Neuronal stem cell (in vitro differentiated cells): Measurements from ENCODE around the gene APLP2.

ENCODE experiments used
- DNase-seq: peaks from one replicate; pipeline ENCODE4 v3.0.0-alpha.2; 2013; ENCODE audit warnings: low spot score
- H2AFZ ChIP-seq: one replicate; pipeline ENCODE4 v1.6.1; 2013; ENCODE audit warnings: mild to moderate bottlenecking, low read length, inconsistent platforms
- H2AK5ac ChIP-seq: 2 replicates; pipeline ENCODE4 v1.6.1; 2013; ENCODE audit warnings: low read depth, mild to moderate bottlenecking, inconsistent platforms, low read length, moderate library complexity, mixed read lengths
- H2BK120ac ChIP-seq: 2 replicates; pipeline ENCODE4 v1.6.1; 2013; ENCODE audit warnings: low read depth, mild to moderate bottlenecking, inconsistent platforms, low read length, moderate library complexity, mixed read lengths
- H2BK12ac ChIP-seq: one replicate; pipeline ENCODE4 v1.6.1; 2013; ENCODE audit warnings: low read length, inconsistent platforms
- H2BK15ac ChIP-seq: 2 replicates; pipeline ENCODE4 v1.6.1; 2013; ENCODE audit warnings: mild to moderate bottlenecking, low read length, inconsistent platforms, mixed read lengths
- H2BK5ac ChIP-seq: one replicate; pipeline ENCODE4 v1.6.1; 2013; ENCODE audit warnings: inconsistent platforms, mild to moderate bottlenecking, low read length, moderate library complexity
- H3K14ac ChIP-seq: one replicate; pipeline ENCODE4 v1.6.1; 2013; ENCODE audit warnings: low read length, inconsistent platforms
- H3K18ac ChIP-seq: 2 replicates; pipeline ENCODE4 v1.6.1; 2013; ENCODE audit warnings: low read length, inconsistent platforms
- H3K23ac ChIP-seq: 2 replicates; pipeline ENCODE4 v1.6.1; 2013; ENCODE audit warnings: low read depth, mild to moderate bottlenecking, mixed read lengths, low read length, inconsistent platforms; ENCODE audit not compliant: poor library complexity
- H3K27ac ChIP-seq: replicated peaks from 3 replicates; pipeline ENCODE4 v1.5.1; 2013; ENCODE audit warnings: low read length, inconsistent platforms
- H3K27me3 ChIP-seq, 3 experiments: 2 replicates each; pipeline ENCODE4 v1.6.1; 2013; ENCODE audit warnings: low read length in 3 of 3, mild to moderate bottlenecking in 2 of 3, inconsistent platforms in 1 of 3, low read depth in 1 of 3, mixed read lengths in 1 of 3, moderate library complexity in 1 of 3; ENCODE audit not compliant: control insufficient read depth in 3 of 3, insufficient read depth in 3 of 3
- H3K36me3 ChIP-seq, 2 donors: replicated peaks in 1 of 2; 2 replicates each; pipeline ENCODE4 v1.6.1; 2013; ENCODE audit warnings: low read length in 2 of 2; ENCODE audit not compliant: control insufficient read depth in 2 of 2, insufficient read depth in 2 of 2
- H3K4ac ChIP-seq: 2 replicates; pipeline ENCODE4 v1.6.1; 2013; ENCODE audit warnings: inconsistent platforms, mild to moderate bottlenecking, low read length, moderate library complexity
- H3K4me1 ChIP-seq, 2 donors: 1 replicate in 1 of 2; 2 replicates in 1 of 2; pipeline ENCODE4 v1.6.1; 2013; ENCODE audit warnings: low read length in 2 of 2, low read depth in 1 of 2; ENCODE audit not compliant: control insufficient read depth in 2 of 2, insufficient read depth in 1 of 2
- H3K4me2 ChIP-seq: one replicate; pipeline ENCODE4 v1.6.1; 2013; ENCODE audit warnings: mild to moderate bottlenecking, low read length, inconsistent platforms; ENCODE audit not compliant: insufficient read depth, poor library complexity, severe bottlenecking
- H3K4me3 ChIP-seq, 2 donors: 2 replicates each; pipeline ENCODE4 v1.5.1; 2013; ENCODE audit warnings: low read length in 2 of 2, mild to moderate bottlenecking in 2 of 2, inconsistent platforms in 1 of 2, moderate library complexity in 1 of 2
- H3K79me1 ChIP-seq: one replicate; pipeline ENCODE4 v1.6.1; 2013; ENCODE audit warnings: low read depth, mild to moderate bottlenecking, inconsistent platforms, low read length, moderate library complexity
- H3K9ac ChIP-seq: one replicate; pipeline ENCODE4 v1.6.1; 2013; ENCODE audit warnings: mild to moderate bottlenecking, low read depth, low read length, inconsistent platforms; ENCODE audit not compliant: poor library complexity
- H3K9me3 ChIP-seq, 2 donors: replicated peaks in 1 of 2; 2 replicates each; pipeline versions ENCODE3 to v1.6.1; 2013; ENCODE audit warnings: low read length in 2 of 2, mild to moderate bottlenecking in 2 of 2, inconsistent platforms in 1 of 2, low read depth in 1 of 2, mixed read lengths in 1 of 2, moderate library complexity in 1 of 2; ENCODE audit not compliant: control insufficient read depth in 2 of 2, insufficient read depth in 1 of 2
- H4K8ac ChIP-seq: one replicate; pipeline ENCODE4 v1.6.1; 2013; ENCODE audit warnings: low read depth, mild to moderate bottlenecking, inconsistent platforms, low read length, moderate library complexity
- H4K91ac ChIP-seq: one replicate; pipeline ENCODE4 v1.6.1; 2013; ENCODE audit warnings: low read length, low read depth, mild to moderate bottlenecking, inconsistent platforms; ENCODE audit not compliant: poor library complexity
- WGBS, 2 donors: extraction: QIAGEN DNeasy Blood & Tissue Kit; methylation state at CpG; one replicate each; pipeline ENCODE4 v1.1.7; 2013; ENCODE audit warnings: missing lambda C conversion rate in 2 of 2, mixed read lengths in 1 of 2; ENCODE audit not compliant: insufficient read length in 2 of 2, insufficient replicate concordance in 1 of 2; ENCODE audit errors: extremely low coverage in 2 of 2; 5-methylcytosine and 5-hydroxymethylcytosine counted together

Gene APLP2

DNA sequence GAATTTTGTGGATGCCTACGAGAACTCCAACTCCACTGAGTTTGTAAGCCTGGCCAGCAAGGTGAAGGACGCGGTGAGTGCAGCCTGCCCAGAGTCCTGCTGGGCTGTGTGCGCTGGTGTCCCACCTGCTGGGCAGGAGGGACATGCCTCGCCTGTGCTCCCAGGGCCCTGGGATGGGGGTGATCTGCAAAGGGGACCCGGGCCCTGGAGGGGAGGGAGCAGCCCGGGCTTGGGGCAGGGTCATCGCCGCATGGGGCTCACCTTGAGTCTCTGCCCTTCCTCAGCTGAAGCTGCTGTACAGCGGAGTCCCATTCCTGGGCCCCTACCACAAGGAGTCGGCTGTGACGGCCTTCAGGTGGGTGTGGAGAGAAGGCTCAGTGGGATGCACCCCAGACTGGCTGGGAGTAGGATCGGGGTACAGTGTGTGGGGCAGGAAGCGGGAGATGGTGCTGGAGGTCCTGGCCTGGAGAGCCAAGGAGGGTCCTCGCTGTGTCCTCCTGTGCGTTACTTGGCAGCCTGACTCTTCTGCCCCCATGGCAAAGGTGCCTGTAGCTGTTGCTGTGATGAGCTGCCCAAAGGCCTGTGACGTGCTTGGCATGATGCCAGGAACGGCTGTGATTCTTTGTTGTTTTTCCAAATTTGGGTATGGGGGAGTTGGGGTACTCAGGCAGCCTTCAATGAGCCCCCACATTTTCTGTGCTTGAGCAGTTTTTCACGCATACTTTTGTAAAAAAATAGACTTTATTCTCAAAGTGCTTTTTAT is 119.1 kb downstream of the APLP2 start:
- DNase-seq = no peak
- Histone ChIP-seq H2BK12ac (no peak overlapping the region), H3K4me2 (no peak overlapping the region), H3K9me3 (no peaks in the 10 kb centered on the region), H3K23ac (peak overlapping the region; percentile 3), H3K27ac (no peak overlapping the region), H3K4me3 (no peak overlapping the region), H3K4me1 (no peaks in the 10 kb centered on the region), H4K8ac (no peak overlapping the region), H2BK15ac (no peak overlapping the region), H3K14ac (no peak overlapping the region), H2BK120ac (no peak overlapping the region), H3K18ac (peak overlapping the region; percentile 70), H3K27me3 (no peaks in the 10 kb centered on the region), H3K9ac (peak overlapping the region; percentile 1), H2AFZ (no peak overlapping the region), H2BK5ac (no peak overlapping the region), H3K4ac (peak overlapping the region; percentile 1), H4K91ac (no peak overlapping the region), H3K79me1 (no peaks in the 10 kb centered on the region), H3K36me3 (no peaks in the 10 kb centered on the region), H2AK5ac (no peak overlapping the region)
- no CpG with 5 or more reads among the region's 19 CpGs for WGBS, 2 donors

DNA sequence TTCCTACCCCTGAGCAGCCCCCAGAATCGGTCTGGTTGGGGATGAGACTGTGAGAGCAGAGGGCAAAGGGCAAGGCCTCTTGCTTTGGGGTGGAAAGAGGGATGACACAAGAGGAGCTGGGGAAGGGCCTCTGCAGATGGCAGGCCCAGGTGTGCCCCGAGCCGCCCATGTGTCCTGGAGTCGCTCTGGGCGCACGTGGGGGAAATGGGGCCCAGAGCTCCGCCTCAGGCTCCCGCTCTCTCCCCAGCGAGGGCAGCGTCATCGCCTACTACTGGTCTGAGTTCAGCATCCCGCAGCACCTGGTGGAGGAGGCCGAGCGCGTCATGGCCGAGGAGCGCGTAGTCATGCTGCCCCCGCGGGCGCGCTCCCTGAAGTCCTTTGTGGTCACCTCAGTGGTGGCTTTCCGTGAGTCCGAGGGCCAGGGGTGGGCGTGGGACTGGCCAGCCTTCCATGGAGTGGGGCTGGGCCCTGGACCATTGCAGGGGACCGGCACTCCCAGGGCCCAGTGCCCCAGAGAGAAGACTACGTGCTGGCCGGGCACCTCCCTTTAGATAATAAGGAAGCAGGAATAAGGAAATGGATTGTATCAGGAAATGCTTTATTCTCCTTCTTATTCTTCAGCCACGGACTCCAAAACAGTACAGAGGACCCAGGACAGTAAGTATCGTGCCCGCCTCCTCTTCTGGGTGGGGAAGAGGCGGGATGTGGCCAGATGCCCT is 120.0 kb downstream of the APLP2 start:
- Histone ChIP-seq H4K8ac (no peak overlapping the region), H3K4ac (no peak overlapping the region), H3K4me1 (no peaks in the 10 kb centered on the region), H3K4me2 (no peak overlapping the region), H2AK5ac (no peak overlapping the region), H2BK12ac (no peak overlapping the region), H4K91ac (no peak overlapping the region), H3K4me3 (no peak overlapping the region), H2BK120ac (no peak overlapping the region), H3K27ac (no peak overlapping the region), H3K27me3 (no peaks in the 10 kb centered on the region), H3K9me3 (peaks cover 0 to 1% of the 10 kb centered on the region in 2 donors), H3K18ac (peak overlapping the region; percentile 19), H3K14ac (peak overlapping the region; percentile 47), H2AFZ (no peak overlapping the region), H3K23ac (peak overlapping the region; percentile 18), H3K79me1 (no peaks in the 10 kb centered on the region), H2BK5ac (no peak overlapping the region), H2BK15ac (no peak overlapping the region), H3K9ac (no peak overlapping the region), H3K36me3 (no peaks in the 10 kb centered on the region)
- no peak for DNase-seq
- WGBS, 2 donors = no CpG with 5 or more reads among the region's 32 CpGs

DNA sequence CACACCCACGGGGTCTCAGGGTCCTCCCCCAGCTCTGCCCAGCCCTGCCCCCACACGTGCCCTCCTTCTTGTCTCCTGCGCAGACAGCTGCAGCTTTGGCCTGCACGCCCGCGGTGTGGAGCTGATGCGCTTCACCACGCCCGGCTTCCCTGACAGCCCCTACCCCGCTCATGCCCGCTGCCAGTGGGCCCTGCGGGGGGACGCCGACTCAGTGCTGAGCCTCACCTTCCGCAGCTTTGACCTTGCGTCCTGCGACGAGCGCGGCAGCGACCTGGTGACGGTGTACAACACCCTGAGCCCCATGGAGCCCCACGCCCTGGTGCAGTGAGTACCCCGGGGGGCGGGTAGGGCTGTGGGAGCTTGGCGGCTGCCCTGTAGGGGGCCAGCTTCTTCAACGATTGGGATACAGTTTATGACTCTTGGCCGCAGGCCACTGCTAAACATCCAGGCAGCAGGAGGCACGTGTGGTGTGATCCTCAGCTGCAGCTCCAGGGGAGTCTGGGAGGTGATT is 120.7 kb downstream of the APLP2 start:
- no peaks in the 10 kb centered on the region for H3K27me3 ChIP-seq
- peak overlapping the region; percentile 47 for H4K91ac ChIP-seq
- no peak overlapping the region for H2BK5ac ChIP-seq
- no peak overlapping the region for H2AFZ ChIP-seq
- H2BK15ac ChIP-seq = peak overlapping the region; percentile 62
- peak overlapping the region; percentile 77 for H3K14ac ChIP-seq
- H3K9me3 ChIP-seq = peaks cover 0 to 1% of the 10 kb centered on the region in 2 donors
- no peak for DNase-seq
- no CpG with 5 or more reads among the region's 29 CpGs for WGBS, 2 donors
- no peak overlapping the region for H2AK5ac ChIP-seq
- H3K4me3 ChIP-seq = no peak overlapping the region
- H3K18ac ChIP-seq = peak overlapping the region; percentile 60
- no peak overlapping the region for H4K8ac ChIP-seq
- no peak overlapping the region for H3K27ac ChIP-seq
- H3K9ac ChIP-seq = no peak overlapping the region
- no peaks in the 10 kb centered on the region for H3K36me3 ChIP-seq
- H3K79me1 ChIP-seq = no peaks in the 10 kb centered on the region
- H3K23ac ChIP-seq = no peak overlapping the region
- H2BK120ac ChIP-seq = no peak overlapping the region
- no peak overlapping the region for H3K4me2 ChIP-seq
- H3K4ac ChIP-seq = no peak overlapping the region
- no peaks in the 10 kb centered on the region for H3K4me1 ChIP-seq
- peak overlapping the region; percentile 51 for H2BK12ac ChIP-seq

DNA sequence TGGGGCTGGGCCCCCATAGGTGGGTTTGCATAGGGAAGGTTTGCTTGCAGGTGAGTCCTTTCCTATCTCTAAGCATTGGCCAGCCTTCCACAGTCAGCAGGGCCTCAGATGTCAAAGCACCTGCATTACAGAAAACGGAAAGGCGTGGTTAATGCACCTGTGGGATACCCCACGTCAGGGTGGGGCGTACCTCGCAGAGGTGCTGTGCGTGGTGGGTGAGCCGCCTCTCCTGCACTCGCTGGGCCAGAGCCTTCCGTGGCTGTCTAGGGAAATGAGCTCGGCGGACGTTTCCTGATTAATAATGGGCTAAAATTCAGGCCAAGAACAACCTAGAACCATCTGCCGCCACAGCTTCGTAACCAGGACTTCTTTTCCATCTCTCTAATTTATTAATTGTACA is 122.2 kb downstream of the APLP2 start:
- Histone ChIP-seq H2AFZ (no peak overlapping the region), H2BK5ac (no peak overlapping the region), H3K79me1 (no peaks in the 10 kb centered on the region), H2BK120ac (no peak overlapping the region), H2BK12ac (no peak overlapping the region), H3K9ac (no peak overlapping the region), H3K36me3 (no peaks in the 10 kb centered on the region), H4K91ac (no peak overlapping the region), H3K14ac (peak overlapping the region; percentile 59), H2BK15ac (no peak overlapping the region), H2AK5ac (no peak overlapping the region), H3K23ac (no peak overlapping the region), H4K8ac (no peak overlapping the region), H3K4me3 (no peak overlapping the region), H3K9me3 (peaks cover 0 to 1% of the 10 kb centered on the region in 2 donors), H3K4me1 (peaks cover 0 to 4% of the 10 kb centered on the region in 2 donors), H3K4ac (no peak overlapping the region), H3K4me2 (no peak overlapping the region), H3K18ac (peak overlapping the region; percentile 5), H3K27ac (no peak overlapping the region), H3K27me3 (peaks cover 0 to 3% (median 0%) of the 10 kb centered on the region in 3 experiments)
- WGBS, 2 donors = no CpG with 5 or more reads among the region's 14 CpGs
- DNase-seq = no peak
